Measurements from ENCODE around the gene GFER. TPM values are rescaled to one million over a fixed set of nuclear protein-coding genes. Genes with fewer than 3 reads are reported as not detected.

GFER gene
- polyA plus RNA-seq, 3 donors: 8.1 to 22.7 (median 22.4) TPM

- H2AFZ ChIP-seq (ENCODE audit: insufficient read depth, low read depth, low read length, poor library complexity, severe bottlenecking): no peak overlapping the region
- Mint-ChIP-seq H3K4me3 (no peak overlapping the region), H3K27ac (peak overlapping the region in 1 of 7 donors; percentile 41)
Observed at GRCh38 chr16:2013527-2013926, 29.5 kb downstream of the GFER start.

GRCh38 chr16:2015117-2015946 lies 31.3 kb downstream of the GFER start:
- no peaks in the 10 kb centered on the region for H3K79me2 ChIP-seq (ENCODE audit: insufficient read depth, low read length)
- Mint-ChIP-seq H3K4me1 (peaks cover 17% of the 10 kb centered on the region), H3K4me3 (peak overlapping the region in 1 of 2 donors; percentile 30), H3K27ac (peak overlapping the region; percentile 79 to 93 (median 89)), H3K9me3 (peaks cover 0 to 7% (median 0%) of the 10 kb centered on the region in 7 donors), H3K27me3 (ENCODE audit: low read depth in 3 of 3) (peaks cover 12 to 35% (median 31%) of the 10 kb centered on the region in 3 donors), H3K36me3 (no peaks in the 10 kb centered on the region)
- H3K9ac ChIP-seq (ENCODE audit: insufficient read depth, low read length, poor library complexity, severe bottlenecking): peak overlapping the region; percentile 20
- no peaks in the 10 kb centered on the region for H3K36me3 ChIP-seq (replicated peaks in 1 of 2; ENCODE audit: control insufficient read depth in 1 of 2, insufficient read depth in 2 of 2, low read length in 2 of 2)
- TF ChIP-seq CTCF (IDR thresholded peaks at IDR 0.05): no peak
- peaks cover 12 to 17% of the 10 kb centered on the region in 2 donors for H3K27me3 ChIP-seq (ENCODE audit: control insufficient read depth in 2 of 2, insufficient read depth in 2 of 2, low read length in 2 of 2)
- H3K4me1 ChIP-seq (ENCODE audit: control insufficient read depth in 1 of 2, insufficient read depth in 2 of 2, low read length in 2 of 2): peaks cover 11 to 32% of the 10 kb centered on the region in 2 donors
- no peaks in the 10 kb centered on the region for H4K20me1 ChIP-seq (ENCODE audit: insufficient read depth, low read length)
- intact Hi-C loops (cut with micrococcal nuclease): no loop called here
- peak overlapping the region; percentile 25 for H2AFZ ChIP-seq (ENCODE audit: insufficient read depth, low read depth, low read length, poor library complexity, severe bottlenecking)
- H3K4me2 ChIP-seq (replicated peaks; ENCODE audit: extremely low read depth, low read length, poor library complexity, severe bottlenecking): no peak overlapping the region
- 55% methylated on average over 10 of the region's 24 CpGs for whole genome bisulfite sequencing (ENCODE audit: insufficient coverage)
- H3K4me3 ChIP-seq (replicated peaks in 1 of 3; ENCODE audit: low read depth in 2 of 3, low read length in 3 of 3): no peak overlapping the region
- DNase-seq: peak; percentile 49 to 77 (median 72)
- peak overlapping the region; percentile 63 to 67 for H3K27ac ChIP-seq (ENCODE audit: low read depth in 1 of 2, low read length in 2 of 2)
- H3K9me3 ChIP-seq (replicated peaks in 1 of 2; ENCODE audit: control insufficient read depth in 1 of 2, insufficient read depth in 1 of 2, low read length in 2 of 2): no peaks in the 10 kb centered on the region

More at GRCh38 chr16:2013527-2013926, 29.5 kb downstream of the GFER start:
- Histone ChIP-seq H3K9ac (ENCODE audit: insufficient read depth, low read length, poor library complexity, severe bottlenecking) (no peak overlapping the region), H3K79me2 (ENCODE audit: insufficient read depth, low read length) (peaks cover 9% of the 10 kb centered on the region), H3K27ac (ENCODE audit: low read depth in 1 of 2, low read length in 2 of 2) (no peak overlapping the region), H3K4me1 (ENCODE audit: control insufficient read depth in 1 of 2, insufficient read depth in 2 of 2, low read length in 2 of 2) (peaks cover 23 to 40% of the 10 kb centered on the region in 2 donors), H3K9me3 (replicated peaks in 1 of 2; ENCODE audit: control insufficient read depth in 1 of 2, insufficient read depth in 1 of 2, low read length in 2 of 2) (no peaks in the 10 kb centered on the region), H3K4me3 (replicated peaks in 1 of 3; ENCODE audit: low read depth in 2 of 3, low read length in 3 of 3) (no peak overlapping the region), H4K20me1 (ENCODE audit: insufficient read depth, low read length) (peaks cover 2% of the 10 kb centered on the region), H3K27me3 (ENCODE audit: control insufficient read depth in 2 of 2, insufficient read depth in 2 of 2, low read length in 2 of 2) (peaks cover 0 to 2% of the 10 kb centered on the region in 2 donors), H3K4me2 (replicated peaks; ENCODE audit: extremely low read depth, low read length, poor library complexity, severe bottlenecking) (no peak overlapping the region), H3K36me3 (replicated peaks in 1 of 2; ENCODE audit: control insufficient read depth in 1 of 2, insufficient read depth in 2 of 2, low read length in 2 of 2) (no peaks in the 10 kb centered on the region)
- 99% methylated on average over 8 of the region's 15 CpGs for WGBS (ENCODE audit: insufficient coverage)
- Mint-ChIP-seq H3K36me3 (no peaks in the 10 kb centered on the region), H3K4me1 (peaks cover 27% of the 10 kb centered on the region), H3K9me3 (peaks cover 0 to 2% (median 0%) of the 10 kb centered on the region in 7 donors), H3K27me3 (ENCODE audit: low read depth in 3 of 3) (peaks cover 2 to 20% (median 13%) of the 10 kb centered on the region in 3 donors)
- DNase-seq: no peak
- intact Hi-C loops (cut with micrococcal nuclease): no loop called here
- TF ChIP-seq CTCF (IDR thresholded peaks at IDR 0.05): no peak
